IMR-90 (cell line): ENCODE measurements around the gene ADCY9. TPM values are rescaled to one million over a fixed set of nuclear protein-coding genes. Genes with fewer than 3 reads are reported as not detected.

Source experiments
- ATAC-seq: fragments of 200-7000 bp; cut with Tn5 transposase; 2 replicates; pipeline ENCODE4 v1.9.1; 2020; ENCODE audit warnings: low read depth, mild to moderate bottlenecking, moderate library complexity
- BruUV-seq: library from RNA; stranded (reverse); fragments of 400-500 nt; replicated peaks from 2 replicates; lab custom pipeline; 2021; lab: Mats Ljungman, UMichigan
- CTCF ChIA-PET: fragments of 300-600 bp; formaldehyde crosslinking; extraction: SDS; loops from one replicate; lab custom pipeline; 2021; ENCODE audit warnings: antibody characterized with exemption; lab: Yijun Ruan, JAX
- POLR2A ChIA-PET: fragments of 300-600 bp; sonication (Branson Sonifier 250); formaldehyde crosslinking; loops from one replicate; lab custom pipeline; 2022; ENCODE audit warnings: antibody characterized with exemption; ENCODE audit not compliant: unreplicated experiment; lab: Charles Lee
- DNase-seq: peaks from one replicate; pipeline ENCODE4 v3.0.0; 2013
- H2AFZ ChIP-seq: replicated peaks from 2 replicates; pipeline ENCODE3; 2013; ENCODE audit warnings: low read length, mild to moderate bottlenecking; ENCODE audit not compliant: poor library complexity
- H2AK5ac ChIP-seq: 2 replicates; pipeline ENCODE4 v1.6.1; 2013; ENCODE audit warnings: low read depth, low read length, inconsistent platforms
- H2AK9ac ChIP-seq: replicated peaks from 2 replicates; pipeline ENCODE3; 2013; ENCODE audit warnings: mild to moderate bottlenecking, low read depth, low read length, moderate library complexity; ENCODE audit not compliant: poor library complexity
- H2BK120ac ChIP-seq: 2 replicates; pipeline ENCODE4 v1.6.1; 2013; ENCODE audit warnings: low read depth, low read length, inconsistent platforms
- H2BK15ac ChIP-seq: 3 replicates; pipeline ENCODE4 v1.6.1; 2013; ENCODE audit warnings: low read depth, low read length, inconsistent platforms
- H2BK20ac ChIP-seq: 2 replicates; pipeline ENCODE4 v1.6.1; 2013; ENCODE audit warnings: low read depth, mild to moderate bottlenecking, inconsistent platforms, low read length, moderate library complexity
- H2BK5ac ChIP-seq: 2 replicates; pipeline ENCODE4 v1.6.1; 2013; ENCODE audit warnings: mild to moderate bottlenecking, low read depth, low read length, inconsistent platforms; ENCODE audit not compliant: poor library complexity, severe bottlenecking
- H3K14ac ChIP-seq: replicated peaks from 2 replicates; pipeline ENCODE4 v1.6.1; 2013; ENCODE audit warnings: low read depth, low read length, inconsistent platforms
- H3K18ac ChIP-seq: 2 replicates; pipeline ENCODE4 v1.6.1; 2013; ENCODE audit warnings: low read depth, low read length, control low read depth
- H3K23ac ChIP-seq: 2 replicates; pipeline ENCODE4 v1.6.1; 2013; ENCODE audit warnings: low read depth, low read length, inconsistent platforms
- H3K27ac ChIP-seq: 2 replicates; pipeline ENCODE4 v1.5.1; 2013; ENCODE audit warnings: mild to moderate bottlenecking, control low read depth, low read length; ENCODE audit not compliant: insufficient read depth
- H3K27me3 ChIP-seq: 2 replicates; pipeline ENCODE4 v1.6.1; 2013; ENCODE audit warnings: low read length; ENCODE audit not compliant: control insufficient read depth, insufficient read depth
- H3K36me3 ChIP-seq: 2 replicates; pipeline ENCODE4 v1.6.1; 2013; ENCODE audit warnings: low read length, mixed read lengths; ENCODE audit not compliant: control insufficient read depth, insufficient read depth
- H3K4ac ChIP-seq: 2 replicates; pipeline ENCODE4 v1.6.1; 2013; ENCODE audit warnings: low read depth, low read length, inconsistent platforms
- H3K4me1 ChIP-seq: 2 replicates; pipeline ENCODE4 v1.6.1; 2013; ENCODE audit warnings: low read length, mixed read lengths; ENCODE audit not compliant: control insufficient read depth, insufficient read depth
- H3K4me2 ChIP-seq: 2 replicates; pipeline ENCODE4 v1.6.1; 2013; ENCODE audit warnings: low read depth, mild to moderate bottlenecking, control low read depth, low read length, moderate library complexity
- H3K4me3 ChIP-seq: 2 replicates; pipeline ENCODE4 v1.5.1; 2013; ENCODE audit warnings: low read depth, mild to moderate bottlenecking, control low read depth, low read length, moderate library complexity; ENCODE audit not compliant: insufficient read depth
- H3K56ac ChIP-seq: 2 replicates; pipeline ENCODE4 v1.6.1; 2013; ENCODE audit warnings: low read length, inconsistent platforms; ENCODE audit not compliant: insufficient read depth; ENCODE audit errors: extremely low read depth
- H3K79me1 ChIP-seq, 2 experiments: 2 replicates each; pipeline ENCODE4 v1.6.1; 2013; ENCODE audit warnings: low read length in 2 of 2, inconsistent platforms in 1 of 2, low read depth in 1 of 2
- H3K9ac ChIP-seq: 2 replicates; pipeline ENCODE4 v1.6.1; 2013; ENCODE audit warnings: low read depth, low read length, control low read depth
- H3K9me1 ChIP-seq: 2 replicates; pipeline ENCODE4 v1.6.1; 2013; ENCODE audit warnings: low read length, inconsistent platforms; ENCODE audit not compliant: insufficient read depth
- H3K9me3 ChIP-seq: 2 replicates; pipeline ENCODE4 v1.6.1; 2013; ENCODE audit warnings: low read length; ENCODE audit not compliant: control insufficient read depth, insufficient read depth
- H4K20me1 ChIP-seq: 2 replicates; pipeline ENCODE4 v1.6.1; 2013; ENCODE audit warnings: low read length, inconsistent platforms; ENCODE audit not compliant: insufficient read depth
- H4K5ac ChIP-seq: 2 replicates; pipeline ENCODE4 v1.6.1; 2013; ENCODE audit warnings: mild to moderate bottlenecking, low read depth, low read length, control low read depth
- H4K8ac ChIP-seq, 2 experiments: 2 replicates each; pipeline ENCODE4 v1.6.1; 2013; ENCODE audit warnings: low read depth in 2 of 2, low read length in 2 of 2, control low read depth in 1 of 2, inconsistent platforms in 1 of 2
- H4K91ac ChIP-seq: 2 replicates; pipeline ENCODE4 v1.6.1; 2013; ENCODE audit warnings: low read depth, low read length, inconsistent platforms; ENCODE audit not compliant: insufficient read depth
- BHLHE40 ChIP-seq: fragments of 150-350 bp; IDR thresholded peaks from 2 replicates; pipeline ENCODE4 v1.6.1; 2016; ENCODE audit warnings: mild to moderate bottlenecking, low read depth, low read length
- CEBPB ChIP-seq: IDR thresholded peaks from 2 replicates; pipeline ENCODE4 v1.6.1; 2012; ENCODE audit warnings: low read depth, low read length, improper control_type of control experiment
- CTCF ChIP-seq: conservative IDR thresholded peaks from 2 replicates; pipeline ENCODE4 v1.5.1; 2012; ENCODE audit warnings: mild to moderate bottlenecking, low read depth, low read length, improper control_type of control experiment
- FOS ChIP-seq: fragments of 150-350 bp; IDR thresholded peaks from 2 replicates; pipeline ENCODE4 v1.6.1; 2016; ENCODE audit warnings: low read depth, low read length
- MAFK ChIP-seq: IDR thresholded peaks from 2 replicates; pipeline ENCODE4 v1.6.1; 2012; ENCODE audit warnings: low read depth, low read length, improper control_type of control experiment
- MAZ ChIP-seq: IDR thresholded peaks from 2 replicates; pipeline ENCODE4 v1.6.1; 2012; ENCODE audit warnings: low read depth, mild to moderate bottlenecking, low read length, improper control_type of control experiment, moderate library complexity, borderline replicate concordance
- NFE2L2 ChIP-seq: fragments of 150-350 bp; IDR thresholded peaks from 2 replicates; pipeline ENCODE4 v1.6.1; 2016; ENCODE audit warnings: low read depth, mild to moderate bottlenecking, low read length
- RAD21 ChIP-seq: IDR thresholded peaks from 2 replicates; pipeline ENCODE4 v1.6.1; 2012; ENCODE audit warnings: low read length, improper control_type of control experiment
- RCOR1 ChIP-seq: IDR thresholded peaks from 2 replicates; pipeline ENCODE4 v1.6.1; 2012; ENCODE audit warnings: mild to moderate bottlenecking, low read length, improper control_type of control experiment; ENCODE audit not compliant: insufficient replicate concordance
- RFX5 ChIP-seq: IDR thresholded peaks from 2 replicates; pipeline ENCODE4 v1.8.0; 2012; ENCODE audit warnings: low read depth, mild to moderate bottlenecking, low read length, moderate library complexity
- SMC3 ChIP-seq: fragments of 150-350 bp; IDR thresholded peaks from 2 replicates; pipeline ENCODE4 v1.6.1; 2016; ENCODE audit warnings: low read depth, mild to moderate bottlenecking, antibody characterized with exemption, low read length, moderate library complexity
- WGBS, 2 experiments: methylation state at CpG; one replicate each; pipeline versions ENCODE4 v1.1.5 to v1.1.7; 2013; ENCODE audit warnings: missing lambda C conversion rate in 2 of 2; ENCODE audit not compliant: insufficient read length in 1 of 2; ENCODE audit errors: extremely low coverage in 2 of 2; 5-methylcytosine and 5-hydroxymethylcytosine counted together
- dilution Hi-C: fragments of 300-500 bp; cut with HindIII; formaldehyde crosslinking; loops from one replicate; pipeline ENCODE4 v1.14.3; 2018; ENCODE audit warnings: low sequenced_read_pairs; ENCODE audit not compliant: unreplicated experiment
- in situ Hi-C: fragments of 300-500 bp; cut with MboI; formaldehyde crosslinking; loops from 3 replicates; pipeline ENCODE4 v1.14.3; 2019; ENCODE audit warnings: low sequenced_read_pairs, inconsistent platforms, mixed read lengths
- intact Hi-C: fragments of 100-400 bp; cut with micrococcal nuclease; formaldehyde crosslinking; loops from 2 replicates; pipeline ENCODE4 v1.10.0; 2022
- polyA plus RNA-seq, 3 experiments: library from polyadenylated mRNA; depleted of rRNA; stranded (reverse); fragments of >200 nt; gene quantifications; 2 replicates each; pipeline ENCODE4 v1.2.3, GENCODE V29; 2012; ENCODE audit warnings: low replicate concordance in 1 of 3
- total RNA-seq: library from RNA; depleted of rRNA; stranded (reverse); fragments of >200 nt; gene quantifications from 2 replicates; pipeline ENCODE4 v1.2.3, GENCODE V29; 2012
- TF ChIP-seq, protein P1 (sequence below): fragments of 150-350 bp; IDR thresholded peaks from 2 replicates; pipeline ENCODE4 v1.6.1; 2016; ENCODE audit warnings: low read depth, mild to moderate bottlenecking, low read length, moderate library complexity, borderline replicate concordance

ADCY9 gene
- total and polyA plus RNA-seq, 2 of the 4 experiments (the other 2 are of a cell fraction): 5.4 to 12.5 TPM

DNA sequence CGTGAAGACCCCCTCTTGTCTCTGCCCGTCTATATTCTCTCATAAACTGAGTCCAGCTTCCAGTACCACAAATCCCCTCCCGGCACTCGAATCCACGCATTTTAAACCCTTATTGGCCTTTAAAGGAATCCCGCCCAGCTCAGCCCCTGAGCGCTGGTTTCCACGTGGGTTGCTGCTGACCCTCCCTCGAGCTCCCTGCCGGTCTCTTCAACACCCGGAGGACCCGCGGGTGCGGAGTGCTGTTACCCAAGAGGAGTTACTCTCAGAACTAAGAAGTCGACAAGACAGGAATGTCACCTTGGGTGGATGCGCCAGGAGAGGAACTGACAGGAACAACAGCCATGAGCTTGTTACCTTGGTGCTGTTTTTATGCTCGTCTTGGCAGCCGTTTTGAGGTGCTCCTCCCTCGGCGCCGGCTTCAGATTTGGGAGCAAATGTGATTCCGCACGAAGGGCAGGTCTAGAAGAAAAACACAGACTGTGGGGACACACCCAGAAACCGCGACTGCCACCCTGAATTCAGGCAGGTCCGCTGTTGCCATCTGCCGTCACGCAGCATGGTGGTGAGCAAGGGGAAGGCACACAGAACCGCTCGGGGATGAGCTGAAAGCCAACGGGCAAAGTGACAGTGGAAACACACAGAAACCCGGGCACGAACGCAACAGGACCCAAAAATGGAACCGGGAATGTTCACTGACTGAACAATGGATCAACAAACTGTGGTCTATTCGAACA lies 123.0 kb downstream of the ADCY9 start (continued):
- TF ChIP-seq MAFK: no peak

DNA sequence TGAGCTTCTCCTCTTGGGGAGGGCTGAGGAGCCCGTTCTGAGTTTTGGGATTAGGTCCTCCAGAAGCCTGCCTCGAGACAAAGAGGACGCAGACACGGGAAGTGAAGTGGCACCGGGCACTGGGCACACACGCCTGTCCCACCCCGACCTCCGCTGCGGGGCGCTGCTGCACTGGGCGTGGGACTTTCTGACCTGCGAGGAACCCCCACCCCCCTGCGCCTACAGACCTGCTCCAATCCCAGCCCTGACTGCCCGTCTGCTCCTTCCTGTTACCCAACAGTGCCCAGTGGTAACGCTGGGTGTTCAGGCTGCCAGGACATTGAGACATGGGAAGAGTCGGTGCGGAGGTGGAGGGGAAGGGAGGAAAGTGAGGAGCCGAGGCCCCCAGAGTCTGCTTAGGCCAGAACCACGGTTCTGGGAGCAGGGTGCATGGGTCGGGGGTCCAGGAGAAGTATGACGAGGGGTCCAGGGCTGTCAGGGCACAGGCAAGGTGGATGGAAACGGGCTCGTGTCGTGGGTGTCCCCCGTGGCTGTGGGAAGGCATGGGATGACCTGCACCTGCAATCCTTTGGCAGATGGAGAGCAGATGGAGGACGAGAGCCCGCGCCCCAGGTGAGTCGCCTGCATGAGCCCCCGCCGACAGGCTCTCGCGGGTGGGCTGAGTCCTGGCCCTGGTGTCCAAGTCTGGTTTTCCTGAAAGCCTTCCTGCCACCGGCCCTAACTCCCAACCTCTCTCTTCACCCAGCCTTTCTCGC lies 123.8 kb downstream of the ADCY9 start:
- Histone ChIP-seq H3K4ac (no peak overlapping the region), H3K27me3 (no peaks in the 10 kb centered on the region), H2BK15ac (no peak overlapping the region), H4K20me1 (no peaks in the 10 kb centered on the region), H3K9me3 (no peaks in the 10 kb centered on the region), H4K91ac (no peak overlapping the region), H3K36me3 (peaks cover 18% of the 10 kb centered on the region), H2BK5ac (no peak overlapping the region), H2AFZ (no peak overlapping the region), H3K9ac (no peak overlapping the region), H3K4me2 (no peak overlapping the region), H3K23ac (no peak overlapping the region), H3K79me1 (peaks cover 0 to 26% of the 10 kb centered on the region in 2 experiments; a peak in 3 of 4 replicates), H3K4me1 (no peaks in the 10 kb centered on the region), H2AK9ac (no peak overlapping the region), H2BK120ac (no peak overlapping the region), H3K27ac (no peak overlapping the region), H2AK5ac (no peak overlapping the region), H3K4me3 (no peak overlapping the region), H3K14ac (no peak overlapping the region), H3K56ac (no peak overlapping the region), H3K18ac (no peak overlapping the region), H3K9me1 (0 out of 2 replicates have a peak, but pooled peaks cover 8% of the 10 kb centered on the region), H4K5ac (no peak overlapping the region), H2BK20ac (no peak overlapping the region), H4K8ac (no peak overlapping the region)
- in situ Hi-C loops: no loop called here
- 94% methylated on average over 8 of the region's 35 CpGs; no CpG with 5 or more reads in 1 of the 2 experiments for WGBS, 2 experiments
- dilution Hi-C loops: no loop called here
- ChIA-PET CTCF (no interaction called here), POLR2A (no interaction called here)
- ATAC-seq: peak; percentile 40; the same call in 1 of the 2 replicates
- intact Hi-C loops: no loop called here
- BruUV-seq: no TSS peak
- no peak for DNase-seq
- TF ChIP-seq, protein P1, sequence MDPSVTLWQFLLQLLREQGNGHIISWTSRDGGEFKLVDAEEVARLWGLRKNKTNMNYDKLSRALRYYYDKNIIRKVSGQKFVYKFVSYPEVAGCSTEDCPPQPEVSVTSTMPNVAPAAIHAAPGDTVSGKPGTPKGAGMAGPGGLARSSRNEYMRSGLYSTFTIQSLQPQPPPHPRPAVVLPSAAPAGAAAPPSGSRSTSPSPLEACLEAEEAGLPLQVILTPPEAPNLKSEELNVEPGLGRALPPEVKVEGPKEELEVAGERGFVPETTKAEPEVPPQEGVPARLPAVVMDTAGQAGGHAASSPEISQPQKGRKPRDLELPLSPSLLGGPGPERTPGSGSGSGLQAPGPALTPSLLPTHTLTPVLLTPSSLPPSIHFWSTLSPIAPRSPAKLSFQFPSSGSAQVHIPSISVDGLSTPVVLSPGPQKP: no peak
- TF ChIP-seq RAD21 (no peak), FOS (no peak), BHLHE40 (no peak), CEBPB (no peak), RFX5 (no peak), MAFK (no peak), SMC3 (no peak), NFE2L2 (no peak), MAZ (no peak), CTCF (no peak), RCOR1 (no peak)
